ENCODE results near the gene GPRC5C.
"Not testable (repeated sequence)": the region's sequence is repeated elsewhere in the genome, so short reads cannot be mapped to it uniquely, and the experiment has no call there.

GPRC5C gene

GRCh38 chr17:74474043-74474792 lies 42.3 kb downstream of the GPRC5C start:
- no peak for DNase-seq (ENCODE audit: low spot score)

- DNase-seq (ENCODE audit: low spot score), result no peak
Measured at GRCh38 chr17:74475189-74475588, 43.3 kb downstream of the GPRC5C start.

- DNase-seq (ENCODE audit: low spot score), result no peak
Measured at GRCh38 chr17:74477411-74477810, 45.5 kb downstream of the GPRC5C start.

GRCh38 chr17:74478420-74479100 lies 46.7 kb downstream of the GPRC5C start:
- DNase-seq (ENCODE audit: low spot score), result peak; percentile 23

GRCh38 chr17:74480290-74480689 lies 48.4 kb downstream of the GPRC5C start:
- no peak for DNase-seq (ENCODE audit: low spot score)

- no peak for DNase-seq (ENCODE audit: low spot score)
Measured at GRCh38 chr17:74481621-74482020, 49.7 kb downstream of the GPRC5C start.

- no peak for DNase-seq (ENCODE audit: low spot score)
Measured at GRCh38 chr17:74484066-74484465, 52.2 kb downstream of the GPRC5C start.

- DNase-seq (ENCODE audit: low spot score), result no peak
Measured at GRCh38 chr17:74485022-74485743, 53.3 kb downstream of the GPRC5C start.

- DNase-seq (ENCODE audit: low spot score), result no peak
Measured at GRCh38 chr17:74485841-74486240, 54.0 kb downstream of the GPRC5C start.

- not testable (repeated sequence) for DNase-seq (ENCODE audit: low spot score)
Measured at GRCh38 chr17:74488276-74488675, 56.4 kb downstream of the GPRC5C start.

GRCh38 chr17:74490716-74491115 lies 58.8 kb downstream of the GPRC5C start:
- no peak for DNase-seq (ENCODE audit: low spot score)

GRCh38 chr17:74491626-74492025 lies 59.7 kb downstream of the GPRC5C start:
- no peak for DNase-seq (ENCODE audit: low spot score)

GRCh38 chr17:74493331-74493833 lies 61.5 kb downstream of the GPRC5C start:
- peak; percentile 47 for DNase-seq (ENCODE audit: low spot score)
